Endodermal cell (in vitro differentiated cells): ENCODE measurements around the gene NRXN3. TPM values are rescaled to one million over a fixed set of nuclear protein-coding genes. Genes with fewer than 3 reads are reported as not detected.

ENCODE experiments used
- DNase-seq: peaks from one replicate; pipeline ENCODE4 v3.0.0-alpha.2; 2017
- H3K27ac ChIP-seq: 2 replicates; pipeline ENCODE4 v1.5.1; 2013; ENCODE audit warnings: mild to moderate bottlenecking, low read depth, low read length, moderate library complexity
- H3K27me3 ChIP-seq: 2 replicates; pipeline ENCODE4 v1.6.1; 2013; ENCODE audit warnings: mild to moderate bottlenecking, low read length, moderate library complexity; ENCODE audit not compliant: insufficient read depth, control insufficient read depth, poor library complexity, severe bottlenecking
- H3K36me3 ChIP-seq: 2 replicates; pipeline ENCODE4 v1.7.0; 2013; ENCODE audit warnings: mild to moderate bottlenecking, low read length, moderate library complexity; ENCODE audit not compliant: control insufficient read depth, insufficient read depth
- H3K4me1 ChIP-seq: one replicate; pipeline ENCODE4 v1.7.0; 2013; ENCODE audit warnings: low read length; ENCODE audit not compliant: control insufficient read depth, insufficient read depth
- H3K4me3 ChIP-seq: 2 replicates; pipeline ENCODE4 v1.5.1; 2013; ENCODE audit warnings: mild to moderate bottlenecking, low read length, moderate library complexity
- H3K9ac ChIP-seq: 2 replicates; pipeline ENCODE4 v1.6.1; 2013; ENCODE audit warnings: mild to moderate bottlenecking, low read length, moderate library complexity; ENCODE audit not compliant: poor library complexity, severe bottlenecking; ENCODE audit errors: extremely low read depth
- H3K9me3 ChIP-seq: 2 replicates; pipeline ENCODE4 v1.6.1; 2013; ENCODE audit warnings: mild to moderate bottlenecking, low read length, moderate library complexity; ENCODE audit not compliant: control insufficient read depth
- H3K27ac Mint-ChIP-seq: 2 replicates; pipeline ENCODE4 v1.8.0; 2020; ENCODE audit warnings: mixed read lengths
- H3K27me3 Mint-ChIP-seq: 2 replicates; pipeline ENCODE4 v1.8.0; 2021; ENCODE audit warnings: mild to moderate bottlenecking, mixed read lengths; ENCODE audit not compliant: insufficient read depth
- H3K36me3 Mint-ChIP-seq: 2 replicates; pipeline ENCODE4 v1.8.0; 2020; ENCODE audit warnings: low read depth, mixed read lengths
- H3K4me1 Mint-ChIP-seq: 2 replicates; pipeline ENCODE4 v1.8.0; 2020; ENCODE audit warnings: mixed read lengths
- H3K4me3 Mint-ChIP-seq: 2 replicates; pipeline ENCODE4 v1.8.0; 2020; ENCODE audit warnings: mild to moderate bottlenecking, moderate library complexity, mixed read lengths
- H3K9me3 Mint-ChIP-seq: 2 replicates; pipeline ENCODE4 v1.8.0; 2020; ENCODE audit warnings: mild to moderate bottlenecking, mixed read lengths
- WGBS, 2 experiments: methylation state at CpG; one replicate each; pipeline versions ENCODE4 v1.1.5 to v1.1.7; 2013; ENCODE audit warnings: missing lambda C conversion rate in 2 of 2, mixed read lengths in 1 of 2; ENCODE audit not compliant: insufficient coverage in 1 of 2, insufficient read length in 1 of 2; 5-methylcytosine and 5-hydroxymethylcytosine counted together
- total RNA-seq, 2 donors: library from RNA; stranded (reverse); fragmentation: NEBNext Ultra II Directional in 1 of 2; extraction: Animal tissue kit (Norgen Biotek cat#: 25700) in 1 of 2; gene quantifications; 2 replicates in 1 of 2; 3 replicates in 1 of 2; pipeline ENCODE4 v1.2.1, GENCODE V29; 2021
- TF ChIP-seq, protein P1 (sequence below): fragments of 200-600 bp; sonication (generic); conservative IDR thresholded peaks from 2 replicates; pipeline ENCODE4 v1.5.0; 2021; ENCODE audit warnings: antibody characterized with exemption, mild to moderate bottlenecking

NRXN3 gene
- total RNA-seq, 2 donors from 2014 or later, result 20.9 to 21.4 TPM

DNA sequence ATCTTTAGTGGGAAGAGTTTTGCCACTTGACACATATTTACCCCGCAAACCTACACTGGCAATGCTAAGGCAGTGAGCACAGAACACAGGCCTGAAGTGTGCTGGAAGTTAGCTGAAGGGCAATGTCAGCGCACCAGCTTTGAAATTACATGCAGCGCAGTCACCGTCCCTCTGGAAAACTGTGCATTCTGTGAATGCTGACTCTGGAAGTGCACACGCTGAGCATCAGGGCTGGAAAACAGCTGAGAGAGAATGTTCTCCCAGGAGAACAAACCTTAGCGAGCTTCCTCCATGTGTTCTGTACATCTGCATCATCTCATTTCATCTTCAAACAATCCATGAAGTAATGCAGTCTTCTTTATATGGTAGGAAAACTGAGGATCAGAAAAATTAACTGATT is 448.2 kb downstream of the NRXN3 start:
- Mint-ChIP-seq H3K36me3 (no peaks in the 10 kb centered on the region), H3K4me3 (no peak overlapping the region), H3K4me1 (no peaks in the 10 kb centered on the region), H3K27ac (no peak overlapping the region), H3K27me3 (peaks cover 3% of the 10 kb centered on the region), H3K9me3 (no peaks in the 10 kb centered on the region)
- Histone ChIP-seq H3K4me3 (no peak overlapping the region), H3K4me1 (no peaks in the 10 kb centered on the region), H3K36me3 (no peaks in the 10 kb centered on the region), H3K27ac (no peak overlapping the region), H3K9ac (no peak overlapping the region), H3K9me3 (no peaks in the 10 kb centered on the region), H3K27me3 (no peaks in the 10 kb centered on the region)
- TF ChIP-seq, protein P1, sequence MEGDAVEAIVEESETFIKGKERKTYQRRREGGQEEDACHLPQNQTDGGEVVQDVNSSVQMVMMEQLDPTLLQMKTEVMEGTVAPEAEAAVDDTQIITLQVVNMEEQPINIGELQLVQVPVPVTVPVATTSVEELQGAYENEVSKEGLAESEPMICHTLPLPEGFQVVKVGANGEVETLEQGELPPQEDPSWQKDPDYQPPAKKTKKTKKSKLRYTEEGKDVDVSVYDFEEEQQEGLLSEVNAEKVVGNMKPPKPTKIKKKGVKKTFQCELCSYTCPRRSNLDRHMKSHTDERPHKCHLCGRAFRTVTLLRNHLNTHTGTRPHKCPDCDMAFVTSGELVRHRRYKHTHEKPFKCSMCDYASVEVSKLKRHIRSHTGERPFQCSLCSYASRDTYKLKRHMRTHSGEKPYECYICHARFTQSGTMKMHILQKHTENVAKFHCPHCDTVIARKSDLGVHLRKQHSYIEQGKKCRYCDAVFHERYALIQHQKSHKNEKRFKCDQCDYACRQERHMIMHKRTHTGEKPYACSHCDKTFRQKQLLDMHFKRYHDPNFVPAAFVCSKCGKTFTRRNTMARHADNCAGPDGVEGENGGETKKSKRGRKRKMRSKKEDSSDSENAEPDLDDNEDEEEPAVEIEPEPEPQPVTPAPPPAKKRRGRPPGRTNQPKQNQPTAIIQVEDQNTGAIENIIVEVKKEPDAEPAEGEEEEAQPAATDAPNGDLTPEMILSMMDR, result no peak
- DNase-seq, result no peak
- WGBS, 2 experiments, result 93 to 94% methylated on average over 4 to 6 of the region's 6 CpGs

DNA sequence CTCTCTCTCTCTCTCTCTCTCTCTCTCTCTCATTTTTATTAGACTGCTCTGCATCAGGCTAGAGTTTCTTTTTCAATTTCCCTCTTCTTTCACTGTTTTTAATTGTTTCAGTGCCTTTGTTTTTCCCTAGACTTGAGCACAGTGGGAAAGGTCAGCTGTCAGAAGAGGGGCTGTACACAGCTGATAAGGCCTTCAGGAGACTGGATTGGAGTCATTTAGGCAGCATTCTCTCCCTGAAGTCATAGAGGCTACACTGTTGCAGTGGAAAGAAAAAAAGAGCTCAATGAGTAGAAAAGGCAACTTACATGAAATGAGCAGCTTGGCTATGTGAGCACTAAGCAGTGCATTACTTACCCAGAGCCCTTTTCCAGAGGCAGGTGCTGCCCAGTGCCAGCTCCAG is 456.9 kb downstream of the NRXN3 start:
- Mint-ChIP-seq H3K27me3 (no peaks in the 10 kb centered on the region), H3K36me3 (no peaks in the 10 kb centered on the region), H3K4me1 (peaks cover 3% of the 10 kb centered on the region), H3K27ac (no peak overlapping the region), H3K4me3 (no peak overlapping the region), H3K9me3 (no peaks in the 10 kb centered on the region)
- Histone ChIP-seq H3K9me3 (no peaks in the 10 kb centered on the region), H3K4me3 (no peak overlapping the region), H3K27ac (peak overlapping the region; percentile 69), H3K9ac (no peak overlapping the region), H3K36me3 (no peaks in the 10 kb centered on the region), H3K4me1 (peaks cover 2% of the 10 kb centered on the region), H3K27me3 (no peaks in the 10 kb centered on the region)
- DNase-seq, result no peak
- TF ChIP-seq, protein P1, result no peak

- TF ChIP-seq, protein P1, result no peak
- peaks cover 4% of the 10 kb centered on the region for H3K4me1 Mint-ChIP-seq
- H3K9me3 Mint-ChIP-seq, result no peaks in the 10 kb centered on the region
- DNase-seq, result no peak
- H3K9me3 ChIP-seq, result no peaks in the 10 kb centered on the region
- no peaks in the 10 kb centered on the region for H3K36me3 Mint-ChIP-seq
- no peaks in the 10 kb centered on the region for H3K27me3 ChIP-seq
- peaks cover 2% of the 10 kb centered on the region for H3K4me1 ChIP-seq
- 88 to 94% methylated on average over 2 of the region's 2 CpGs for WGBS, 2 experiments
- no peak overlapping the region for H3K27ac Mint-ChIP-seq
- H3K9ac ChIP-seq, result no peak overlapping the region
- no peak overlapping the region for H3K4me3 Mint-ChIP-seq
- H3K27ac ChIP-seq, result no peak overlapping the region
- no peaks in the 10 kb centered on the region for H3K36me3 ChIP-seq
- no peak overlapping the region for H3K4me3 ChIP-seq
- no peaks in the 10 kb centered on the region for H3K27me3 Mint-ChIP-seq
These were observed 461.4 kb downstream of the NRXN3 start for GRCh38 chr14:78631551-78631950.
